Measurements from ENCODE around the gene SSC4D. TPM values are rescaled to one million over a fixed set of nuclear protein-coding genes. Genes with fewer than 3 reads are reported as not detected.
A peak's percentile ranks its signal among the peaks of the same experiment; 100 is the strongest.

Gene SSC4D
- total and polyA plus RNA-seq, 2 of the 8 experiments (the other 6 are each of a cell fraction or from before 2014, with no cell fraction given), result 11.8 to 27.5 TPM

DNA sequence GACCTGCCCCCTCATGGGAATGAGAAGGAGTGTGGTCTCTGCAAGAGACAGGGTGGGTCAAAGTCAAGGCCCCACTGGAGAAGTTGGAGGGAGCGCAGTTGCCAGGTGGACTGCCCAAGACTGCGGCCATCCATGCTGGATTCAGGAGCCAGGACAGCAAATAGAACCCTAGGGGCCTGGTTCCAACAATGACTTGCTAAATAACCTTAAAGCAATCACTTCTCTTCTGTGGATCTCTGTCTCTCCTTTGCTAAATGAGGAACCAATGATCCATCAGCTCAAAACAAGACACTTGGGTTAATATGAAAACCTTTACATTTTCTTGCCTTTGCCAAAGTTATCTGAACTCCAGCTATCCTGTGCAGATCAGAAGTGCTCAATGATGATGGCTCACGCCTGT is 38.1 kb downstream of the SSC4D start:
- Histone ChIP-seq H2BK120ac (replicated peaks; ENCODE audit: low read depth, low read length) (no peak overlapping the region), H3K27me3 (replicated peaks in 1 of 4; ENCODE audit: control insufficient read depth in 3 of 4, extremely low read depth in 1 of 4, insufficient read depth in 3 of 4, low read length in 3 of 4) (no peaks in the 10 kb centered on the region), H4K5ac (ENCODE audit: insufficient read length, low read depth, low read length) (no peak overlapping the region), H3K23me2 (ENCODE audit: low read depth, low read length) (no peaks in the 10 kb centered on the region), H3K36me3 (ENCODE audit: control insufficient read depth in 2 of 4, insufficient read depth in 4 of 4, low read length in 3 of 4) (no peaks in the 10 kb centered on the region), H2BK20ac (ENCODE audit: low read length) (no peak overlapping the region), H3K79me2 (ENCODE audit: control insufficient read depth in 1 of 2, insufficient read depth in 2 of 2, low read length in 2 of 2) (no peaks in the 10 kb centered on the region), H4K91ac (replicated peaks; ENCODE audit: insufficient read length, low read length) (no peak overlapping the region), H3K56ac (replicated peaks; ENCODE audit: insufficient read length, low read depth, low read length) (no peak overlapping the region), H3K4ac (replicated peaks; ENCODE audit: insufficient read length, low read depth, low read length) (no peak overlapping the region), H2AFZ (ENCODE audit: low read length) (0 out of 2 replicates have a peak overlapping the region, but pooled peaks have one; percentile 12), H2AK5ac (ENCODE audit: low read depth, low read length) (no peak overlapping the region), H3K4me1 (replicated peaks in 1 of 4; ENCODE audit: control insufficient read depth in 3 of 4, insufficient read depth in 4 of 4, low read length in 3 of 4) (peaks cover 0 to 3% (median 0%) of the 10 kb centered on the region in 4 experiments; a peak in 1 of 7 replicates), H3K9me3 (ENCODE audit: insufficient read depth in 2 of 2, low read depth in 1 of 2, low read length in 1 of 2) (no peaks in the 10 kb centered on the region), H4K20me1 (replicated peaks in 1 of 2; ENCODE audit: control insufficient read depth in 1 of 2, insufficient read depth in 2 of 2, low read length in 2 of 2) (no peaks in the 10 kb centered on the region), H2BK5ac (ENCODE audit: low read depth, low read length) (no peak overlapping the region), H3K9ac (replicated peaks in 1 of 4; ENCODE audit: extremely low read depth in 1 of 4, low read depth in 3 of 4, low read length in 3 of 4) (no peak overlapping the region), H2BK12ac (ENCODE audit: low read depth, low read length) (no peak overlapping the region), H4K8ac (ENCODE audit: extremely low read depth, insufficient read depth, low read length) (no peak overlapping the region), H3K79me1 (ENCODE audit: low read depth, low read length) (no peaks in the 10 kb centered on the region), H3K4me3 (ENCODE audit: extremely low read depth in 1 of 4, insufficient read depth in 2 of 4, low read depth in 3 of 4, low read length in 4 of 4) (no peak overlapping the region), H3K23ac (ENCODE audit: insufficient read length) (no peak overlapping the region), H3K18ac (ENCODE audit: extremely low read depth, low read length) (no peak overlapping the region), H3K27ac (ENCODE audit: low read depth, low read length) (no peak overlapping the region), H3K4me2 (ENCODE audit: insufficient read depth in 1 of 2, low read depth in 2 of 2, low read length in 2 of 2) (no peak overlapping the region), H3K14ac (ENCODE audit: insufficient read length) (no peak overlapping the region), H2BK15ac (ENCODE audit: low read length) (no peak overlapping the region)
- FAIRE-seq (no peak), DNase-seq (ENCODE audit: low read depth in 1 of 2, low spot score in 2 of 2) (no peak)
- TF ChIP-seq KDM4A (IDR thresholded peaks at IDR 0.05; ENCODE audit: low read depth, low read length, severe bottlenecking), result no peak
- no peak for TF ChIP-seq GTF2F1 (IDR thresholded peaks at IDR 0.05; ENCODE audit: borderline replicate concordance, low read depth, low read length)
- WGBS, 2 experiments (ENCODE audit: extremely low coverage in 1 of 2, insufficient coverage in 1 of 2, insufficient read length in 1 of 2, insufficient replicate concordance in 2 of 2, low coverage in 1 of 2, low lambda C conversion rate in 2 of 2, missing lambda C conversion rate in 1 of 2), result 98% methylated on average over 3 of the region's 3 CpGs; no CpG with 5 or more reads in 1 of the 2 experiments
- ChIA-PET CTCF (ENCODE audit: partially characterized antibody) (interaction anchor here (0.6 to 0.9 kb wide), 2 partner anchors 35 to 292 kb away, joined by 3 to 4 read pairs; no protein-coding TSS in a partner anchor), POLR2A (ENCODE audit: partially characterized antibody) (interaction anchor here (5.6 kb wide), 1 partner anchor 12 kb away, joined by 32 read pairs; the partner anchor contains the start of gene YWHAG)
